ENCODE data around the gene TEX13A. TPM values are rescaled to one million over a fixed set of nuclear protein-coding genes. Genes with fewer than 3 reads are reported as not detected.

Gene TEX13A
- polyA plus RNA-seq, 1 donor (not counting 4 experiments of a cell fraction or from before 2014, with no cell fraction given), result not detected

DNA sequence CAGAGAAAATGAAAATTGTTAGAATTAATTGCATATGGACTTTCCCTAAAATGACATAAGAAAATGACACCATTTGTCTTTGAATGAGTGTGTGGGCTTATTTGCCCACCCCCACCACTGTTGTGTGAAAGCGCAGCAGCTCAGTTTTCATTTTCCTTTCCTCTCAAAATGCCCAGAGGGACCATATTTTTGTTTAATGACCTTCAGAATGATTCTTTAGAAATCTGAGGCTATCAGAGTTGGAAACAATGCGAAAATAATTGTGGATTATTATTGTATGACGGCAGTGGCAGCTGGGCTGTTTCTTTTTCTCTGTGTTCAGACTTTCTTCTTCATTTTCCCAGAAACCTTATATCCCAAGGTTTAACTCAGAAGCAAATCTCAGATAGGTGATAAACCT is 44.6 kb upstream of the TEX13A start:
- H2AFZ ChIP-seq (ENCODE audit: control insufficient read depth, low read length), result no peak overlapping the region
- DNase-seq (ENCODE audit: low read depth, low spot score), result no peak
- H3K9me1 ChIP-seq (ENCODE audit: control insufficient read depth, extremely low read depth, insufficient read depth, low read length), result no peaks in the 10 kb centered on the region
- H3K4me3 ChIP-seq (ENCODE audit: control insufficient read depth in 2 of 3, extremely low read depth in 1 of 3, insufficient read depth in 2 of 3, low read depth in 1 of 3, low read length in 3 of 3), result no peak overlapping the region
- no peaks in the 10 kb centered on the region for H3K4me1 ChIP-seq (ENCODE audit: control insufficient read depth, extremely low read depth, insufficient read depth, low read length)
- no peaks in the 10 kb centered on the region for H3K79me2 ChIP-seq (ENCODE audit: control insufficient read depth, insufficient read depth, low read length)
- no peak overlapping the region for H3K4me2 ChIP-seq (ENCODE audit: control insufficient read depth, extremely low read depth, insufficient read depth, low read depth, low read length)
- dilution Hi-C loops (cut with MboI; ENCODE audit: extremely low pct_ligation_motif_present, low sequenced_read_pairs), result no loop called here
- no peak for TF ChIP-seq EZH2 (IDR thresholded peaks at IDR 0.05; ENCODE audit: low read length)
- no peak for TF ChIP-seq CTCF (optimal IDR thresholded peaks at IDR 0.05 in 1 of 3, IDR thresholded peaks at IDR 0.05 in 1 of 3, conservative IDR thresholded peaks at IDR 0.05 in 1 of 3; ENCODE audit: extremely low read depth in 1 of 3, insufficient read depth in 2 of 3, low read length in 3 of 3)
- FAIRE-seq, result no peak
- no peaks in the 10 kb centered on the region for H3K9me3 ChIP-seq (ENCODE audit: control insufficient read depth, low read depth, low read length)
- no peaks in the 10 kb centered on the region for H3K36me3 ChIP-seq (ENCODE audit: control insufficient read depth in 2 of 2, extremely low read depth in 1 of 2, insufficient read depth in 2 of 2, low read length in 2 of 2)
- H4K20me1 ChIP-seq (ENCODE audit: control insufficient read depth, extremely low read depth, insufficient read depth, low read length), result no peaks in the 10 kb centered on the region
- no peak overlapping the region for H3K9ac ChIP-seq (ENCODE audit: control insufficient read depth, extremely low read depth, insufficient read depth, low read length)
- no peak overlapping the region for H3K27ac ChIP-seq (ENCODE audit: control insufficient read depth, insufficient read depth, low read length)
- no peaks in the 10 kb centered on the region for H3K27me3 ChIP-seq (ENCODE audit: control insufficient read depth, extremely low read depth, insufficient read depth, low read length)

DNA sequence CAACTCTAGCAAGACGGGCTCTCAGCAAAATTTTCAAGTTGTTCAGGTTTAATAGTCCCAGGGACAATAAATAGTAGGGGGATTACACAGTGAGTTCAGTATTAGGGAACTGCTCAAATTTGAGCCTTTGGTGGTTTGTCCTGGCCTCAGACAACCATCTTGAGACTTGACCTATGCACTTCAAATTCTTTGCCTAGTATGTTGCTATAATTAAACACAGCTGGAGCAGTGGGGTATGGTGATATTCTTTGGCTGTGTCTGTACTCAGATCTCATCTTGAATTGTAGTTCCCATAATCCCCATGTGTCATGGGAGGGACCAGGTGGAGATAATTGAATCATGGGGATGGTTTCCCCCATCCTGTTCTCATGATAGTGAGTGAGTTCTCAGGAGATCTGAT is 43.3 kb upstream of the TEX13A start:
- Histone ChIP-seq H3K9me1 (ENCODE audit: control insufficient read depth, extremely low read depth, insufficient read depth, low read length) (no peaks in the 10 kb centered on the region), H3K27me3 (ENCODE audit: control insufficient read depth, extremely low read depth, insufficient read depth, low read length) (no peaks in the 10 kb centered on the region), H3K4me1 (ENCODE audit: control insufficient read depth, extremely low read depth, insufficient read depth, low read length) (no peaks in the 10 kb centered on the region), H3K79me2 (ENCODE audit: control insufficient read depth, insufficient read depth, low read length) (no peaks in the 10 kb centered on the region), H3K36me3 (ENCODE audit: control insufficient read depth in 2 of 2, extremely low read depth in 1 of 2, insufficient read depth in 2 of 2, low read length in 2 of 2) (no peaks in the 10 kb centered on the region), H3K9ac (ENCODE audit: control insufficient read depth, extremely low read depth, insufficient read depth, low read length) (no peak overlapping the region), H3K27ac (ENCODE audit: control insufficient read depth, insufficient read depth, low read length) (no peak overlapping the region), H2AFZ (ENCODE audit: control insufficient read depth, low read length) (no peak overlapping the region), H3K4me2 (ENCODE audit: control insufficient read depth, extremely low read depth, insufficient read depth, low read depth, low read length) (no peak overlapping the region), H3K9me3 (ENCODE audit: control insufficient read depth, low read depth, low read length) (no peaks in the 10 kb centered on the region), H3K4me3 (ENCODE audit: control insufficient read depth in 2 of 3, extremely low read depth in 1 of 3, insufficient read depth in 2 of 3, low read depth in 1 of 3, low read length in 3 of 3) (no peak overlapping the region), H4K20me1 (ENCODE audit: control insufficient read depth, extremely low read depth, insufficient read depth, low read length) (no peaks in the 10 kb centered on the region)
- DNase-seq (ENCODE audit: low read depth, low spot score) (no peak), FAIRE-seq (no peak)
- TF ChIP-seq EZH2 (IDR thresholded peaks at IDR 0.05; ENCODE audit: low read length) (no peak), CTCF (optimal IDR thresholded peaks at IDR 0.05 in 1 of 3, IDR thresholded peaks at IDR 0.05 in 1 of 3, conservative IDR thresholded peaks at IDR 0.05 in 1 of 3; ENCODE audit: extremely low read depth in 1 of 3, insufficient read depth in 2 of 3, low read length in 3 of 3) (no peak)
- dilution Hi-C loops (cut with MboI; ENCODE audit: extremely low pct_ligation_motif_present, low sequenced_read_pairs), result no loop called here
